ENCODE data around the gene AP3S2. TPM values are rescaled to one million over a fixed set of nuclear protein-coding genes. Genes with fewer than 3 reads are reported as not detected.

AP3S2 gene
- total and polyA plus RNA-seq, 2 donors (not counting 1 experiment from before 2014, with no cell fraction given) = 11.3 to 32.3 TPM

GRCh38 chr15:89936051-89936785 lies 42.4 kb upstream of the AP3S2 start:
- intact Hi-C loops (cut with micrococcal nuclease) = no loop called here
- Mint-ChIP-seq H3K27me3 (peaks cover 13% of the 10 kb centered on the region), H3K9me3 (ENCODE audit: insufficient read depth) (no peaks in the 10 kb centered on the region), H3K27ac (no peak overlapping the region), H3K4me1 (no peaks in the 10 kb centered on the region), H3K4me3 (no peak overlapping the region)
- Histone ChIP-seq H3K36me3 (replicated peaks in 1 of 2; ENCODE audit: control extremely low read depth in 1 of 2, control insufficient read depth in 1 of 2, extremely low read depth in 1 of 2, insufficient read depth in 2 of 2, low read length in 1 of 2) (no peaks in the 10 kb centered on the region), H3K79me2 (ENCODE audit: control insufficient read depth, insufficient read depth, low read length) (no peaks in the 10 kb centered on the region), H4K20me1 (ENCODE audit: control insufficient read depth, insufficient read depth, low read length, poor library complexity, severe bottlenecking) (no peaks in the 10 kb centered on the region), H3K27me3 (replicated peaks in 1 of 4; ENCODE audit: control extremely low read depth in 1 of 4, control insufficient read depth in 3 of 4, insufficient read depth in 4 of 4, low read length in 3 of 4) (peaks cover 0 to 4% (median 2%) of the 10 kb centered on the region in 4 experiments), H3K27ac (ENCODE audit: low read length in 2 of 2) (no peak overlapping the region), H2AFZ (ENCODE audit: insufficient read depth, low read depth, low read length, poor library complexity, severe bottlenecking) (no peak overlapping the region), H3K9ac (ENCODE audit: low read length) (no peak overlapping the region), H3K4me1 (ENCODE audit: control insufficient read depth in 2 of 2, insufficient read depth in 2 of 2, low read length in 2 of 2) (peaks cover 3 to 4% of the 10 kb centered on the region in 2 donors), H3K4me3 (ENCODE audit: control extremely low read depth in 1 of 5, extremely low read depth in 1 of 5, insufficient read depth in 1 of 5, low read depth in 2 of 5, low read length in 4 of 5) (no peak overlapping the region), H3K9me3 (ENCODE audit: control extremely low read depth in 1 of 3, control insufficient read depth in 2 of 3, insufficient read depth in 1 of 3, low read length in 2 of 3) (no peaks in the 10 kb centered on the region), H3K4me2 (replicated peaks; ENCODE audit: low read depth, low read length, poor library complexity, severe bottlenecking) (no peak overlapping the region)
- WGBS (ENCODE audit: insufficient coverage) = 0% methylated on average over 3 of the region's 8 CpGs
- TF ChIP-seq CTCF (IDR thresholded peaks at IDR 0.05) (no peak), EZH2 (IDR thresholded peaks at IDR 0.05; ENCODE audit: borderline replicate concordance, insufficient read depth, low read depth, low read length, poor library complexity, severe bottlenecking) (no peak)
- ChIA-PET POLR2A (no interaction called here), CTCF (interaction anchor here (1.4 kb wide), 1 partner anchor 38 kb away, joined by 3 read pairs; no protein-coding TSS in a partner anchor)
- DNase-seq (no peak), ATAC-seq (ENCODE audit: low read depth) (no peak)

GRCh38 chr15:89932880-89933279 lies 39.1 kb upstream of the AP3S2 start:
- Histone ChIP-seq H3K36me3 (replicated peaks in 1 of 2; ENCODE audit: control extremely low read depth in 1 of 2, control insufficient read depth in 1 of 2, extremely low read depth in 1 of 2, insufficient read depth in 2 of 2, low read length in 1 of 2) (no peaks in the 10 kb centered on the region), H3K4me2 (replicated peaks; ENCODE audit: low read depth, low read length, poor library complexity, severe bottlenecking) (no peak overlapping the region), H3K9ac (ENCODE audit: low read length) (no peak overlapping the region), H3K9me3 (ENCODE audit: control extremely low read depth in 1 of 3, control insufficient read depth in 2 of 3, insufficient read depth in 1 of 3, low read length in 2 of 3) (no peaks in the 10 kb centered on the region), H3K79me2 (ENCODE audit: control insufficient read depth, insufficient read depth, low read length) (no peaks in the 10 kb centered on the region), H3K4me3 (ENCODE audit: control extremely low read depth in 1 of 5, extremely low read depth in 1 of 5, insufficient read depth in 1 of 5, low read depth in 2 of 5, low read length in 4 of 5) (no peak overlapping the region), H3K27me3 (replicated peaks in 1 of 4; ENCODE audit: control extremely low read depth in 1 of 4, control insufficient read depth in 3 of 4, insufficient read depth in 4 of 4, low read length in 3 of 4) (peaks cover 0 to under 1% (median 0%) of the 10 kb centered on the region in 4 experiments), H2AFZ (ENCODE audit: insufficient read depth, low read depth, low read length, poor library complexity, severe bottlenecking) (no peak overlapping the region), H4K20me1 (ENCODE audit: control insufficient read depth, insufficient read depth, low read length, poor library complexity, severe bottlenecking) (no peaks in the 10 kb centered on the region), H3K27ac (ENCODE audit: low read length in 2 of 2) (no peak overlapping the region), H3K4me1 (ENCODE audit: control insufficient read depth in 2 of 2, insufficient read depth in 2 of 2, low read length in 2 of 2) (peaks cover 3 to 4% of the 10 kb centered on the region in 2 donors)
- TF ChIP-seq EZH2 (IDR thresholded peaks at IDR 0.05; ENCODE audit: borderline replicate concordance, insufficient read depth, low read depth, low read length, poor library complexity, severe bottlenecking) (no peak), CTCF (IDR thresholded peaks at IDR 0.05) (no peak)
- Mint-ChIP-seq H3K27me3 (peaks cover 3% of the 10 kb centered on the region), H3K4me3 (no peak overlapping the region), H3K27ac (no peak overlapping the region), H3K4me1 (no peaks in the 10 kb centered on the region), H3K9me3 (ENCODE audit: insufficient read depth) (no peaks in the 10 kb centered on the region)
- DNase-seq (no peak), ATAC-seq (ENCODE audit: low read depth) (no peak)
- ChIA-PET CTCF (interaction anchor here (0.9 to 1.5 kb wide), 3 partner anchors 34 to 172 kb away, joined by 3 to 6 read pairs (median 3); no protein-coding TSS in a partner anchor), POLR2A (no interaction called here)
- WGBS (ENCODE audit: insufficient coverage) = no CpG with 5 or more reads among the region's 3 CpGs
- intact Hi-C loops (cut with micrococcal nuclease) = no loop called here

Data from B cell (primary cell).